GM12878 (cell line): ENCODE measurements around the gene CCDC197. TPM values are rescaled to one million over a fixed set of nuclear protein-coding genes. Genes with fewer than 3 reads are reported as not detected.

Experiments used
- ATAC-seq: fragments of 200-7000 bp; cut with Tn5 transposase; 3 replicates; pipeline ENCODE4 v1.9.1; 2020; ENCODE audit warnings: mild to moderate bottlenecking, moderate library complexity
- BruUV-seq: library from RNA; stranded (reverse); fragments of 400-500 nt; replicated peaks from 2 replicates; lab custom pipeline; 2021; lab: Mats Ljungman, UMichigan
- CTCF ChIA-PET: fragments of 300-600 bp; sonication (Branson Sonifier 250); formaldehyde crosslinking; extraction: SDS; loops from one replicate; lab custom pipeline; 2021; ENCODE audit warnings: inconsistent platforms; lab: Yijun Ruan, JAX
- POLR2A ChIA-PET: fragments of 350-600 bp; formaldehyde crosslinking; extraction: SDS; loops from one replicate; lab custom pipeline; 2021; ENCODE audit warnings: inconsistent platforms; lab: Charles Lee
- RAD21 ChIA-PET: fragments of 300-600 bp; sonication (Branson Sonifier 250); formaldehyde crosslinking; loops from one replicate; lab custom pipeline; 2023; ENCODE audit warnings: antibody characterized with exemption; ENCODE audit not compliant: unreplicated experiment; lab: Charles Lee
- SMC1A ChIA-PET: fragments of 300-600 bp; sonication (Branson Sonifier 250); formaldehyde crosslinking; loops from one replicate; lab custom pipeline; 2023; ENCODE audit not compliant: unreplicated experiment, uncharacterized antibody; lab: Charles Lee
- DNase-seq: peaks from one replicate; pipeline ENCODE4 v3.0.0-alpha.2; 2011; ENCODE audit warnings: low read depth, low spot score
- FAIRE-seq: peaks from 3 replicates; lab custom pipeline; 2011; peaks lifted over from hg19 to GRCh38; lab: Jason Lieb, UNC
- H2AFZ ChIP-seq: 2 replicates; pipeline ENCODE4 v1.6.0; 2011; ENCODE audit warnings: low read depth, low read length, control low read depth; ENCODE audit not compliant: control insufficient read depth
- H3K27ac ChIP-seq: 2 replicates; pipeline ENCODE4 v1.5.1; 2011; ENCODE audit warnings: control low read depth; ENCODE audit not compliant: control insufficient read depth, insufficient read depth
- H3K27me3 ChIP-seq, 2 experiments: replicated peaks in 1 of 2; 2 replicates each; pipeline versions ENCODE4 v1.6.0 to v1.6.1; 2011; ENCODE audit warnings: low read length in 1 of 2; ENCODE audit not compliant: control insufficient read depth in 2 of 2, insufficient read depth in 2 of 2
- H3K36me3 ChIP-seq, 2 experiments: 2 replicates each; pipeline ENCODE4 v1.5.1; 2011; ENCODE audit warnings: low read length in 1 of 2; ENCODE audit not compliant: control insufficient read depth in 2 of 2, insufficient read depth in 2 of 2
- H3K4me1 ChIP-seq: 2 replicates; pipeline ENCODE4 v1.6.1; 2011; ENCODE audit warnings: mild to moderate bottlenecking, low read length, moderate library complexity, mixed read lengths; ENCODE audit not compliant: control insufficient read depth, insufficient read depth
- H3K4me2 ChIP-seq: 2 replicates; pipeline ENCODE4 v1.6.0; 2011; ENCODE audit warnings: control low read depth; ENCODE audit not compliant: control insufficient read depth, insufficient read depth
- H3K4me3 ChIP-seq: fragments of 200-600 bp; sonication (generic); 2 replicates; pipeline ENCODE4 v1.5.1; 2016
- H3K79me2 ChIP-seq: 2 replicates; pipeline ENCODE4 v1.6.0; 2011; ENCODE audit warnings: low read length; ENCODE audit not compliant: control insufficient read depth, insufficient read depth
- H3K9ac ChIP-seq: 2 replicates; pipeline ENCODE4 v1.8.0; 2011; ENCODE audit warnings: low read length, control low read depth, mixed read lengths; ENCODE audit not compliant: control insufficient read depth, insufficient read depth
- H3K9me3 ChIP-seq: replicated peaks from 3 replicates; pipeline ENCODE4 v1.5.1; 2011; ENCODE audit warnings: mild to moderate bottlenecking, low read length; ENCODE audit not compliant: control insufficient read depth, insufficient read depth
- H4K20me1 ChIP-seq: 2 replicates; pipeline ENCODE4 v1.6.0; 2011; ENCODE audit not compliant: control insufficient read depth, insufficient read depth
- MYB ChIP-seq: fragments of 150-350 bp; IDR thresholded peaks from 2 replicates; pipeline ENCODE4 v1.6.1; 2014; ENCODE audit warnings: mild to moderate bottlenecking, low read depth, low read length, borderline replicate concordance
- NR2F1 ChIP-seq: fragments of 450-650 bp; conservative IDR thresholded peaks from 2 replicates; pipeline ENCODE4 v1.6.1; 2017; ENCODE audit warnings: mild to moderate bottlenecking
- RUNX3 ChIP-seq: IDR thresholded peaks from 2 replicates; pipeline ENCODE4 v1.6.1; 2012; ENCODE audit warnings: low read length, inconsistent platforms
- STAT1 ChIP-seq: fragments of 450-650 bp; conservative IDR thresholded peaks from 2 replicates; pipeline ENCODE4 v1.6.1; 2014; ENCODE audit warnings: antibody characterized with exemption, mild to moderate bottlenecking
- WGBS: methylation state at CpG from one replicate; pipeline ENCODE4 v1.1.6; 2016; ENCODE audit warnings: low lambda C conversion rate; ENCODE audit not compliant: insufficient replicate concordance, insufficient coverage; ENCODE audit errors: missing lambda C conversion rate; 5-methylcytosine and 5-hydroxymethylcytosine counted together
- in situ Hi-C: fragments of 300-500 bp; cut with MboI; formaldehyde crosslinking; loops from 9 replicates; pipeline ENCODE4 v1.14.3; 2018; ENCODE audit warnings: mixed read lengths
- intact Hi-C: fragments of 100-400 bp; cut with micrococcal nuclease; formaldehyde crosslinking; loops from one replicate; pipeline ENCODE4 v1.14.2; 2022; ENCODE audit not compliant: unreplicated experiment
- polyA plus RNA-seq, 11 experiments: library from polyadenylated mRNA; depleted of rRNA in 4 of 11; unstranded in 6 of 11; stranded (reverse) in 5 of 11; fragments of >200 nt; fragmentation: Nextera tagmentation in 4 of 11; fragmentation: Illumina TruSeq in 1 of 11; extraction: Ambion mirVana in 4 of 11; extraction: Trizol in 1 of 11; gene quantifications; 1 replicate in 1 of 11; 2 replicates in 10 of 11; pipeline versions ENCODE4 v1.2.1 to v1.2.3, GENCODE V29; 2011 to 2016; ENCODE audit warnings: inconsistent platforms in 2 of 11, missing spikeins in 2 of 11, low read depth in 1 of 11
- total RNA-seq, 4 experiments: library from RNA; depleted of rRNA in 3 of 4; stranded (reverse); fragments of >200 nt in 3 of 4; fragmentation: Illumina TruSeq in 1 of 4; extraction: Trizol in 1 of 4; gene quantifications; 2 replicates each; pipeline versions ENCODE4 v1.2.1 to v1.2.3, GENCODE V29; 2013 to 2021

Gene CCDC197
- total and polyA plus RNA-seq, 10 of the 15 experiments (the other 5 are each of a cell fraction or from before 2014, with no cell fraction given), result 0.12 TPM; not detected in 9

DNA sequence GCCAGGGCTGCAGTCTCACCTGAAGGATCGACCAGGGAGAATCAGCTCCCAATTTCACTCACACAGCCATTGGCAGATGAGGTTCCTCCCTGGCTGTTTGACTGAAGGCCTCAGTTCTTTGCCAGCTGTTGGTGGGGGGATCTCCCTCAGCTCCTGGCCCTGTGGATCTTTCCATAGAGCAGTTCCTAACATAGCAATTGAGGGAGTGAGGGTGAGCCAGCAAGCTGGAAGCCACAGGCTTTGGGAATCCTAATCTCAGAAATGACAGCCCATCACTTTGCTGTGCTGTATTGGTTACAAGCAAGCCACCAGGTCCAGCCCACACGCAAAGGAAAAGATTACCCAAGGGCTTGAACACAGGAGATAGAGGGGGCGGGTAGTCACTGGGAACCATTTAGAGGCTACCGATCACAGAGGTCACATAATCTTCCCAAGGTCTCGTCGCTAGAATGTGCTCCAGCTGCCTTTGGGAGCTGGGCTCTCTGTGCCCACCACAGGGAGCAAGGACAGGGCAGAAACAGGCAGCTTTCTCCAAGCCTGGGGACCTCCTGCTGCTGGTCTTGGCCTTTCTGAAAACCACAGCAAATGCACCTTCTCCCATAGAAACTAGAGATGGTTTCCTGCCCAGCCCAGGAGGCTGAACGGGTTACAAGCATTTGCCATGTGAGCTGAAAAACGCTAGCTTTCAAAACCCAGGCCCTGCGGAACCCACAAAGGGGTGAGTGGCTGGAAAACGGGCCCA, 24.5 kb downstream of the CCDC197 start:
- Histone ChIP-seq H3K36me3 (no peaks in the 10 kb centered on the region), H3K4me1 (peaks cover 10% of the 10 kb centered on the region), H3K4me3 (no peak overlapping the region), H2AFZ (no peak overlapping the region), H3K27me3 (peaks cover 0 to under 1% of the 10 kb centered on the region in 2 experiments; a peak in 1 of 4 replicates), H3K4me2 (0 out of 2 replicates have a peak overlapping the region, but pooled peaks have one; percentile 7), H3K27ac (no peak overlapping the region), H3K9ac (no peak overlapping the region), H4K20me1 (no peaks in the 10 kb centered on the region), H3K79me2 (no peaks in the 10 kb centered on the region), H3K9me3 (no peaks in the 10 kb centered on the region)
- no TSS peak for BruUV-seq
- no peak for FAIRE-seq
- no peak for DNase-seq
- 52% methylated on average over 10 of the region's 10 CpGs for WGBS
- RAD21 ChIA-PET, result interaction anchor here (2.0 kb wide), 1 partner anchor 82 kb away, joined by 7 read pairs; no protein-coding TSS in a partner anchor
- in situ Hi-C loops, result no loop called here
- SMC1A ChIA-PET, result interaction anchor here (0.5 to 1.8 kb wide), 5 partner anchors 11 to 159 kb away, joined by 3 to 6 read pairs (median 5); no protein-coding TSS in a partner anchor
- ATAC-seq, result no peak
- TF ChIP-seq NR2F1 (0 out of 2 replicates have a peak, but pooled peaks have one; percentile 30), MYB (no peak), STAT1 (no peak), RUNX3 (peak; percentile 63)
- intact Hi-C loops, result no loop called here
- CTCF ChIA-PET, result interaction anchor here (0.8 to 6.8 kb wide), 7 partner anchors 15 to 115 kb away, joined by 3 to 34 read pairs (median 3); no protein-coding TSS in a partner anchor
- POLR2A ChIA-PET, result interaction anchor here (0.5 to 0.7 kb wide), 2 partner anchors 19 to 110 kb away, joined by 3 to 6 read pairs; no protein-coding TSS in a partner anchor
